Neural progenitor cell (in vitro differentiated cells): ENCODE data around the gene THBD. TPM values are rescaled to one million over a fixed set of nuclear protein-coding genes. Genes with fewer than 3 reads are reported as not detected.

Experiments used
- DNase-seq: peaks from one replicate; pipeline ENCODE4 v3.0.0-alpha.2; 2016; ENCODE audit warnings: low spot score
- H2AFZ ChIP-seq: fragments of 200-600 bp; sonication (generic); replicated peaks from 2 replicates; pipeline ENCODE4 v1.6.1; 2016; ENCODE audit warnings: antibody characterized with exemption
- H3F3A ChIP-seq: fragments of 200-600 bp; sonication (generic); 2 replicates; pipeline ENCODE4 v1.6.1; 2016; ENCODE audit warnings: antibody characterized with exemption, low read depth
- H3K27ac ChIP-seq: fragments of 200-600 bp; sonication (generic); 2 replicates; pipeline ENCODE4 v1.5.1; 2016; ENCODE audit warnings: mild to moderate bottlenecking
- H3K27me3 ChIP-seq: fragments of 200-600 bp; sonication (generic); 2 replicates; pipeline ENCODE4 v1.6.1; 2016; ENCODE audit warnings: mild to moderate bottlenecking, moderate library complexity
- H3K36me3 ChIP-seq: fragments of 200-600 bp; sonication (generic); 2 replicates; pipeline ENCODE4 v1.5.1; 2016
- H3K4me1 ChIP-seq: fragments of 200-600 bp; sonication (generic); 2 replicates; pipeline ENCODE4 v1.6.1; 2016; ENCODE audit warnings: mixed run types
- H3K4me2 ChIP-seq: fragments of 200-600 bp; sonication (generic); 2 replicates; pipeline ENCODE4 v1.6.1; 2016
- H3K4me3 ChIP-seq: fragments of 200-600 bp; sonication (generic); 2 replicates; pipeline ENCODE4 v1.5.1; 2016
- H3K79me2 ChIP-seq: fragments of 200-600 bp; sonication (generic); 2 replicates; pipeline ENCODE4 v1.6.1; 2016; ENCODE audit warnings: low read depth
- H3K9ac ChIP-seq: fragments of 200-600 bp; sonication (generic); 2 replicates; pipeline ENCODE4 v1.6.1; 2016
- H3K9me3 ChIP-seq: fragments of 200-600 bp; sonication (generic); 2 replicates; pipeline ENCODE4 v1.5.1; 2016; ENCODE audit warnings: low read depth
- H4K20me1 ChIP-seq: fragments of 200-600 bp; sonication (generic); 2 replicates; pipeline ENCODE4 v1.6.1; 2016; ENCODE audit warnings: low read depth
- H3K27ac Mint-ChIP-seq: 3 replicates; pipeline ENCODE4 v1.8.0; 2021; ENCODE audit warnings: mixed read lengths
- H3K27me3 Mint-ChIP-seq: 2 replicates; pipeline ENCODE4 v1.8.0; 2022; ENCODE audit warnings: low read depth, mild to moderate bottlenecking, inconsistent platforms, moderate library complexity, mixed read lengths; ENCODE audit not compliant: insufficient read depth
- H3K36me3 Mint-ChIP-seq: 3 replicates; pipeline ENCODE4 v1.8.0; 2021; ENCODE audit warnings: mixed read lengths
- H3K4me1 Mint-ChIP-seq: 3 replicates; pipeline ENCODE4 v1.8.0; 2021; ENCODE audit warnings: mixed read lengths
- H3K4me3 Mint-ChIP-seq: 3 replicates; pipeline ENCODE4 v1.8.0; 2021; ENCODE audit warnings: mild to moderate bottlenecking, moderate library complexity, mixed read lengths
- H3K9me3 Mint-ChIP-seq: 3 replicates; pipeline ENCODE4 v1.8.0; 2020; ENCODE audit warnings: mixed read lengths
- EZH2 ChIP-seq: fragments of 200-600 bp; sonication (generic); IDR thresholded peaks from 2 replicates; pipeline ENCODE4 v1.6.1; 2017; ENCODE audit warnings: antibody characterized with exemption, mild to moderate bottlenecking, moderate library complexity
- EZH2phosphoT487 ChIP-seq: fragments of 200-600 bp; sonication (generic); IDR thresholded peaks from 2 replicates; pipeline ENCODE4 v1.6.1; 2017; ENCODE audit warnings: antibody characterized with exemption
- total RNA-seq: library from RNA; depleted of rRNA; stranded (reverse); fragments of >200 nt; gene quantifications from 2 replicates; pipeline ENCODE4 v1.2.3, GENCODE V29; 2015; ENCODE audit warnings: low replicate concordance
- TF ChIP-seq, protein P1 (sequence below): fragments of 200-600 bp; sonication (generic); IDR thresholded peaks from 2 replicates; pipeline ENCODE4 v1.5.1; 2017; ENCODE audit warnings: antibody characterized with exemption, mild to moderate bottlenecking

THBD gene
- total RNA-seq, 1 donor from 2014 or later: 0.15 TPM

- H3K27ac ChIP-seq: no peak overlapping the region
- no peak overlapping the region for H2AFZ ChIP-seq
- H3F3A ChIP-seq: no peaks in the 10 kb centered on the region
- no peaks in the 10 kb centered on the region for H3K79me2 ChIP-seq
- no peaks in the 10 kb centered on the region for H3K4me1 ChIP-seq
- no peaks in the 10 kb centered on the region for H3K27me3 ChIP-seq
- H3K27ac Mint-ChIP-seq: no peak overlapping the region
- H3K36me3 Mint-ChIP-seq: no peaks in the 10 kb centered on the region
- no peaks in the 10 kb centered on the region for H4K20me1 ChIP-seq
- H3K27me3 Mint-ChIP-seq: peaks cover 7% of the 10 kb centered on the region
- H3K36me3 ChIP-seq: no peaks in the 10 kb centered on the region
- DNase-seq: no peak
- TF ChIP-seq, protein P1, sequence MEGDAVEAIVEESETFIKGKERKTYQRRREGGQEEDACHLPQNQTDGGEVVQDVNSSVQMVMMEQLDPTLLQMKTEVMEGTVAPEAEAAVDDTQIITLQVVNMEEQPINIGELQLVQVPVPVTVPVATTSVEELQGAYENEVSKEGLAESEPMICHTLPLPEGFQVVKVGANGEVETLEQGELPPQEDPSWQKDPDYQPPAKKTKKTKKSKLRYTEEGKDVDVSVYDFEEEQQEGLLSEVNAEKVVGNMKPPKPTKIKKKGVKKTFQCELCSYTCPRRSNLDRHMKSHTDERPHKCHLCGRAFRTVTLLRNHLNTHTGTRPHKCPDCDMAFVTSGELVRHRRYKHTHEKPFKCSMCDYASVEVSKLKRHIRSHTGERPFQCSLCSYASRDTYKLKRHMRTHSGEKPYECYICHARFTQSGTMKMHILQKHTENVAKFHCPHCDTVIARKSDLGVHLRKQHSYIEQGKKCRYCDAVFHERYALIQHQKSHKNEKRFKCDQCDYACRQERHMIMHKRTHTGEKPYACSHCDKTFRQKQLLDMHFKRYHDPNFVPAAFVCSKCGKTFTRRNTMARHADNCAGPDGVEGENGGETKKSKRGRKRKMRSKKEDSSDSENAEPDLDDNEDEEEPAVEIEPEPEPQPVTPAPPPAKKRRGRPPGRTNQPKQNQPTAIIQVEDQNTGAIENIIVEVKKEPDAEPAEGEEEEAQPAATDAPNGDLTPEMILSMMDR: no peak
- TF ChIP-seq EZH2 (no peak), EZH2phosphoT487 (no peak)
- H3K4me1 Mint-ChIP-seq: no peaks in the 10 kb centered on the region
- H3K9ac ChIP-seq: no peak overlapping the region
- H3K4me3 Mint-ChIP-seq: no peak overlapping the region
- no peaks in the 10 kb centered on the region for H3K9me3 Mint-ChIP-seq
- no peak overlapping the region for H3K4me2 ChIP-seq
- no peaks in the 10 kb centered on the region for H3K9me3 ChIP-seq
- no peak overlapping the region for H3K4me3 ChIP-seq
Measured at GRCh38 chr20:22999756-23000155, 49.7 kb downstream of the THBD start.

GRCh38 chr20:22998476-22998875, 51.0 kb downstream of the THBD start:
- Mint-ChIP-seq H3K27me3 (peaks cover 9% of the 10 kb centered on the region), H3K4me3 (no peak overlapping the region), H3K4me1 (no peaks in the 10 kb centered on the region), H3K36me3 (no peaks in the 10 kb centered on the region), H3K9me3 (peaks cover 3% of the 10 kb centered on the region), H3K27ac (no peak overlapping the region)
- H3K4me1 ChIP-seq: no peaks in the 10 kb centered on the region
- no peak overlapping the region for H3K27ac ChIP-seq
- H3K4me3 ChIP-seq: no peak overlapping the region
- H3K4me2 ChIP-seq: no peak overlapping the region
- no peak for DNase-seq
- H2AFZ ChIP-seq: no peak overlapping the region
- no peaks in the 10 kb centered on the region for H4K20me1 ChIP-seq
- no peak for TF ChIP-seq EZH2
- H3K27me3 ChIP-seq: no peaks in the 10 kb centered on the region
- no peaks in the 10 kb centered on the region for H3F3A ChIP-seq
- H3K36me3 ChIP-seq: no peaks in the 10 kb centered on the region
- no peaks in the 10 kb centered on the region for H3K79me2 ChIP-seq
- H3K9me3 ChIP-seq: no peaks in the 10 kb centered on the region
- H3K9ac ChIP-seq: no peak overlapping the region

GRCh38 chr20:22995923-22996322, 53.5 kb downstream of the THBD start:
- DNase-seq: no peak
- no peak overlapping the region for H3K4me2 ChIP-seq
- no peak overlapping the region for H2AFZ ChIP-seq
- H3K36me3 ChIP-seq: no peaks in the 10 kb centered on the region
- H3K9ac ChIP-seq: no peak overlapping the region
- no peaks in the 10 kb centered on the region for H3K9me3 ChIP-seq
- Mint-ChIP-seq H3K27me3 (peaks cover 4% of the 10 kb centered on the region), H3K36me3 (no peaks in the 10 kb centered on the region), H3K4me1 (no peaks in the 10 kb centered on the region), H3K4me3 (no peak overlapping the region), H3K27ac (no peak overlapping the region), H3K9me3 (peaks cover 7% of the 10 kb centered on the region)
- H3F3A ChIP-seq: no peaks in the 10 kb centered on the region
- H3K27ac ChIP-seq: no peak overlapping the region
- H3K27me3 ChIP-seq: no peaks in the 10 kb centered on the region
- no peaks in the 10 kb centered on the region for H4K20me1 ChIP-seq
- no peak overlapping the region for H3K4me3 ChIP-seq
- H3K4me1 ChIP-seq: no peaks in the 10 kb centered on the region
- TF ChIP-seq EZH2phosphoT487 (no peak), EZH2 (no peak)
- TF ChIP-seq, protein P1: no peak
- no peaks in the 10 kb centered on the region for H3K79me2 ChIP-seq

Other genes with a start within 250 kb of the THBD start
- gene SSTR4, start 14.4 kb downstream of the THBD start, total RNA-seq: not detected in 2 replicates
- gene CD93, start 36.7 kb upstream of the THBD start, total RNA-seq: not detected in 2 replicates